ENCODE measurements around the gene TMED3.

Gene TMED3

DNA sequence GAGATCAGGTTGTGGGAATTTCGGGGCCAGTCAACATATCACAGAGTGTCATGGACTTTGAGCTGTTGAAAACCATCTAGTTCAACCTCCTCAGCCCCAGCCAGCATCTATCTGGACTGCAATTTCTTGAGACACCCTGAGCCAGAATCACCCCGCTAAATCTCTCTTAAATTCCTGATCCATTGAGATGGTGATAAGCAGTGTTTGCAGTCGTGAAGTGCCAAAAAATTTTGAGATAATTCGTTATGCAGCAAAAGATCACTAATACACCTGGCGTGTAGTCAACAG, 29.3 kb downstream of the TMED3 start:
- no peak for DNase-seq (ENCODE audit: extremely low read depth, low read depth)
- TF ChIP-seq, protein P1, sequence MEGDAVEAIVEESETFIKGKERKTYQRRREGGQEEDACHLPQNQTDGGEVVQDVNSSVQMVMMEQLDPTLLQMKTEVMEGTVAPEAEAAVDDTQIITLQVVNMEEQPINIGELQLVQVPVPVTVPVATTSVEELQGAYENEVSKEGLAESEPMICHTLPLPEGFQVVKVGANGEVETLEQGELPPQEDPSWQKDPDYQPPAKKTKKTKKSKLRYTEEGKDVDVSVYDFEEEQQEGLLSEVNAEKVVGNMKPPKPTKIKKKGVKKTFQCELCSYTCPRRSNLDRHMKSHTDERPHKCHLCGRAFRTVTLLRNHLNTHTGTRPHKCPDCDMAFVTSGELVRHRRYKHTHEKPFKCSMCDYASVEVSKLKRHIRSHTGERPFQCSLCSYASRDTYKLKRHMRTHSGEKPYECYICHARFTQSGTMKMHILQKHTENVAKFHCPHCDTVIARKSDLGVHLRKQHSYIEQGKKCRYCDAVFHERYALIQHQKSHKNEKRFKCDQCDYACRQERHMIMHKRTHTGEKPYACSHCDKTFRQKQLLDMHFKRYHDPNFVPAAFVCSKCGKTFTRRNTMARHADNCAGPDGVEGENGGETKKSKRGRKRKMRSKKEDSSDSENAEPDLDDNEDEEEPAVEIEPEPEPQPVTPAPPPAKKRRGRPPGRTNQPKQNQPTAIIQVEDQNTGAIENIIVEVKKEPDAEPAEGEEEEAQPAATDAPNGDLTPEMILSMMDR (IDR thresholded peaks at IDR 0.05; ENCODE audit: low read depth, low read length) = no peak

DNA sequence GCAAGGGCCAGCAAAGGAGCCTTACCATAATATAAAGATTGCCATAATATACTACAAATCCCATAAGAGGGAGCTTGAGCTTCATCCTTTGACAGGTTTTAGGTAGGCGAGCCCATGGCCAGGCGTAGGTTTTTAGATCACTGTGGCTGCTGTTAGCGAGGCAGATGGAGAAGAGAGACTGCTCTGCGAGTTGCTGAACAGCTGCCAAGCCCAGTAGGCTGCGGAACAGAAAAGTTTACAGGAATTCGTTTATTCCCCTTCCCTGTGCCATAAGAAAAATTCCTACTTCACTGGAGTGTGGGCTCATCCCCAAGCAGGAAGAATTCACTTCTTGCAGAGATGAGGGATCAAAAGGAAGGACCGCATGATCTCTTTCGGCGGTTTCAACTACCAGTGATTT, 30.5 kb downstream of the TMED3 start:
- no peak for DNase-seq (ENCODE audit: extremely low read depth, low read depth)
- TF ChIP-seq, protein P1 (IDR thresholded peaks at IDR 0.05; ENCODE audit: low read depth, low read length) = no peak

DNA sequence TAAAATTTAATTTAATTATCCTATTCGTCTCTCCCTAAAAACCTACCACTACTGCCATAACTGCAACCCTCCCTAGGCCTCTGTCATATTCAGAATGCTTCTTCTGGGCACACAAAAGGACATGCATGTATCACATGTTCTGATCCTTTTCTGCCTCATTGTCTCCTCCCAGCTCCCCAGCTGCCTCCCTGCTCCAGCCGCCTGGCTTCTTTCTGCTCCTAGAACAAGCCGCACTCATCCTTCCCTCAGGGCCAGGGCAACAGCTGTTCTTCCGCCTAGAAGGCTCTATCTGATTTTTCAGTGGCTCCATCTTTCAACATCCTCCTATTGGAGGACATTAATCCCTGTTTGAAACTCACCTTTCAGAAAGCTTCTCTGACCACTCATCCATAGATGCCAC, 38.6 kb downstream of the TMED3 start:
- no peak for DNase-seq (ENCODE audit: extremely low read depth, low read depth)
- TF ChIP-seq, protein P1 (IDR thresholded peaks at IDR 0.05; ENCODE audit: low read depth, low read length) = no peak

- no peak for DNase-seq (ENCODE audit: extremely low read depth, low read depth)
- TF ChIP-seq, protein P1 (IDR thresholded peaks at IDR 0.05; ENCODE audit: low read depth, low read length) = no peak
Measured at GRCh38 chr15:79352206-79352605, 41.3 kb downstream of the TMED3 start.

DNA sequence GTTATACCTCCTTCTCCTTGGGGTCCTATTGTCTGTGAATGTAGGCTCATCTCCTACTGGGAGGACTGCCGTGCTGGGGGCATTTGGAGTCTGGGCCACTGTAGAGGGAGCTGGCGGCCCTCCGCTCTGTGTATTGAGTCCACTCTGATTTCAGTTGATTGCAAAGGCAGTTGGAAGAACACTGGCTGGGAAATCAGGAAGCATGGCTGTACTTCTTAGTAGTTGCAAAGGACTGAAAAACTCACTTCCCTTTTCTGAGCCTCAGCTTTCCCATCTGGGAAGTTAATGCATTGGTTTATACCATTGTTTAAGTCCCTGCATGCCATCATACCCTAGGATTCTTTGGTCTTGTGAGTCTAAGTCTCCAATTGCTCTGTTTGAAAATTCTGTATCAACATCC, 46.7 kb downstream of the TMED3 start:
- TF ChIP-seq, protein P1 (IDR thresholded peaks at IDR 0.05; ENCODE audit: low read depth, low read length) = no peak
- no peak for DNase-seq (ENCODE audit: extremely low read depth, low read depth)

DNA sequence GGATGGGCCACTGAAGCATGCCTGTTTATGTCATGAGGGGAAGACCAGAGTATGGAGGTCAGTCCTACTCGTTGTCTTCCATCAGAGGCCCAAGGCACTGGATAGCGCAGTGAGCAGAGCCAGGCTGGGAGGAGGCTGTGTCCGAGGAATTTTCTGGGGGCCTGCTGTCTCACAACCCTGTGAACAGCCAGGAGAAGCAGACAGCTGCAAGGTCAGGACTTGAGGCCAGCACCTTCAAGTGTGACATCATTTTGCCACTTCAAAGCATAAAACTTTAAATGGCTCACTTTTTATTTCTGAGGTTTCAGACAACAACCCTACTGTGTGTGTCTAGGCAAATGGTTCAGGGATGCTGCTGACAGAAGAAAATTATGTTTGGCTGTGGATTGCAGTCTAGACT, 47.2 kb downstream of the TMED3 start:
- DNase-seq (ENCODE audit: extremely low read depth, low read depth) = no peak
- TF ChIP-seq, protein P1 (IDR thresholded peaks at IDR 0.05; ENCODE audit: low read depth, low read length) = no peak

DNA sequence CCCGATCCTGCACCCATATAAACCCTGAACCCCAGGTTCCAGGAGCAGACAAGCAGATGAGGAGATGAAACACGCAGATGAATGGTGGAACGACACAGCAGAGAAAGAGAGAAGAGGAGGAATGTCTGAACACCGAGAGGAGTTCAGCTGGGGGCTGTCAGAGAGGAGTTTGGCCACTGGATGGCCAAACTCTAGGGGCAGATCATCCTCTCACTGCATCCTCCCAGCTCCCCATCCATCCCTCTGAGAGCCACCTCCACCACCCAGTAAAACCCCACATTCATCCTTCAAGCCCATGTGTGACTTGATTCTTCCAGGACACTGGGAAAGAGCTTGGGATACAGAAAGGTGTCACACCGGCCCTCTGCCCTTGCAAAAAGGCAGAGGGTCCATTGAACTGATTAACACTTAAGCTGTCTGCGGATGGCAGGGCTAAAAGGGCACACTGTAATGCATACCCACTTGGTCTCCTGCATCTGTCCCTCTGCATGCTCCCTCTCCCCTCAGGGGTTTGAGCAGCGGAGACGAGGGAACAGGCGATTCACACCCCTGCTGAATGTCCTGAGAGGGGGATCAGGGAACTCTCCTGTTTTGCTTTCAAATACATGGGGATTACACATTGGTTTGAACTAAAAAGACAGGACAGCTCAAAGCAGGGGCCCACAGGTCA, 53.8 kb downstream of the TMED3 start:
- DNase-seq (ENCODE audit: extremely low read depth, low read depth) = no peak
- TF ChIP-seq, protein P1 (IDR thresholded peaks at IDR 0.05; ENCODE audit: low read depth, low read length) = peak; percentile 9

All from AG09319 (cell line).